ENCODE data around the gene UGT1A1.

Gene UGT1A1

GRCh38 chr2:233814056-233814835 is 54.2 kb downstream of the UGT1A1 start:
- in situ Hi-C loops (cut with HindIII; ENCODE audit: low sequenced_read_pairs), result no loop called here

- in situ Hi-C loops (cut with HindIII; ENCODE audit: low sequenced_read_pairs), result no loop called here
Measured at GRCh38 chr2:233815861-233816260, 55.8 kb downstream of the UGT1A1 start.

GRCh38 chr2:233816334-233816733 is 56.3 kb downstream of the UGT1A1 start:
- in situ Hi-C loops (cut with HindIII; ENCODE audit: low sequenced_read_pairs), result no loop called here

GRCh38 chr2:233816771-233817170 is 56.7 kb downstream of the UGT1A1 start:
- in situ Hi-C loops (cut with HindIII; ENCODE audit: low sequenced_read_pairs), result no loop called here

- in situ Hi-C loops (cut with HindIII; ENCODE audit: low sequenced_read_pairs), result no loop called here
Measured at GRCh38 chr2:233817361-233817911, 57.4 kb downstream of the UGT1A1 start.

- in situ Hi-C loops (cut with HindIII; ENCODE audit: low sequenced_read_pairs), result no loop called here
Measured at GRCh38 chr2:233817995-233818638, 58.0 kb downstream of the UGT1A1 start.

- in situ Hi-C loops (cut with HindIII; ENCODE audit: low sequenced_read_pairs), result no loop called here
Measured at GRCh38 chr2:233818639-233819621, 58.9 kb downstream of the UGT1A1 start.

GRCh38 chr2:233819884-233820773 is 60.1 kb downstream of the UGT1A1 start:
- in situ Hi-C loops (cut with HindIII; ENCODE audit: low sequenced_read_pairs), result no loop called here

GRCh38 chr2:233820774-233821105 is 60.7 kb downstream of the UGT1A1 start:
- in situ Hi-C loops (cut with HindIII; ENCODE audit: low sequenced_read_pairs), result no loop called here

GRCh38 chr2:233821196-233821595 is 61.1 kb downstream of the UGT1A1 start:
- in situ Hi-C loops (cut with HindIII; ENCODE audit: low sequenced_read_pairs), result no loop called here

GRCh38 chr2:233821709-233822100 is 61.6 kb downstream of the UGT1A1 start:
- in situ Hi-C loops (cut with HindIII; ENCODE audit: low sequenced_read_pairs), result no loop called here

- in situ Hi-C loops (cut with HindIII; ENCODE audit: low sequenced_read_pairs), result no loop called here
Measured at GRCh38 chr2:233822101-233822771, 62.2 kb downstream of the UGT1A1 start.
